HG03039 (cell line): Measurements from ENCODE around the gene CENPM.

Source experiments
- ATAC-seq: cut with Tn5 transposase; IDR thresholded peaks from one replicate; pipeline ENCODE4 v1.9.1; 2021; ENCODE audit warnings: mild to moderate bottlenecking, moderate library complexity; ENCODE audit not compliant: unreplicated experiment

Gene CENPM

DNA sequence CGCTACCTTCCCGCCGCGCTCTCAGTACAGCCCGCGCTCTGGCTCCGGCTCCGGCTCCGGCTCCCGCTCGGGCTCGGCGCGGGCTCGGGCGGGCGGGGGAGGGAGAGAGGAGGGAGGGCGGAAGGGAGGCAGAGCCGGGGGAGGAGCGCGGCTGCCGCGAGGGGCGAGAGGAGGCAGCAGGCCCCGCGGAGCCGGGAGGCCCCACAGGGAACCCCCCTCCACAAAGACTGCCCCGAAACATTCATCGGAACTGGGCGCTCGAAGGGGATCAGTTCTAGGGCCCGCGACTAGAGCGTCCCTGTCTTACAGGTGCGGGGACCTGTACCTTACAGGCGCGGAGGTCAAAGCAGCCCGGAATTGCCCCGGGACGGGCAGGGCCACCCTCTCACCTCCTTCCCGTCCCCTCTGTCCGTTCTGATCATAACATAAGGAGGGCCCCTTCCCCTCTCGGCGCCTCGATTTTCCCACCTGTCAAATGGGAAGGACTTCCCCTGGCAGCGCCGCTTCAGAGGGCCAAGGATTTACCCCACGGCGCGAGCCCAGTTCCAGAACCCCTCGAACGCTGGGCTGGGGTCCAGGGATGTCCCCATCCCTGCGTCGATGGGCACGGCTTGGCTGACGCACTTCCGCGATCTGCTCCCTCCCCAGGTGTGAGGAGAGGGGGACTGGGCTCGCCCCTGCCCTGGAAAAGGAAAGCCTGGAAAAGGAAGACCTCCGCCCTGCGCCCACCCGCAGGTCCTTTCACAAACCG, 31.7 kb downstream of the CENPM start, which contains the start of gene SHISA8:
Gene SHISA8, minus strand, starts transcription at position 40 of the 751 bp plus-strand sequence. CDS start 407 bp downstream, outside the sequence.
- ATAC-seq = no peak

DNA sequence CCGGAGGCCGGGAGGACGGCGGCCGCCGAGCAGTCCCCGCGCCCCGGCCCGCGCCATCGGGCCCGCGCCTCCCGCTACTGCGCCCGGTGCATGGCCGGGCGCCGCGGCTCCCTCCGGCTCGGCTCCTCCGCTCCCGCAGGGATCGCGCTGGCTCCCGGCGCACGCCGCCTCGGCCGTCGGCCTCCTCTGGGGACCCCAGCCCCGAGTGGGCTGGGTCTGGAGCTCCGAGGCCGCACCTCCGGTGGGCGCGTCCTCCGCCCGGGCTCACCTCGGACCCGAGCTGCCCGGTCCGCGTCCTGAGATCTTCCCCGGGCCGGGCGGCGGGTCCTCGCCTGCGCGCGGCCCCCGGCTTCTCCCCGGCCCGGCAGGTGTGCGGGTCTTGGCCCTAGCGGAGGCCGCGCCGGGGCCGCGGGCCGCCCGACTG, 32.3 kb downstream of the CENPM start:
- no peak for ATAC-seq

DNA sequence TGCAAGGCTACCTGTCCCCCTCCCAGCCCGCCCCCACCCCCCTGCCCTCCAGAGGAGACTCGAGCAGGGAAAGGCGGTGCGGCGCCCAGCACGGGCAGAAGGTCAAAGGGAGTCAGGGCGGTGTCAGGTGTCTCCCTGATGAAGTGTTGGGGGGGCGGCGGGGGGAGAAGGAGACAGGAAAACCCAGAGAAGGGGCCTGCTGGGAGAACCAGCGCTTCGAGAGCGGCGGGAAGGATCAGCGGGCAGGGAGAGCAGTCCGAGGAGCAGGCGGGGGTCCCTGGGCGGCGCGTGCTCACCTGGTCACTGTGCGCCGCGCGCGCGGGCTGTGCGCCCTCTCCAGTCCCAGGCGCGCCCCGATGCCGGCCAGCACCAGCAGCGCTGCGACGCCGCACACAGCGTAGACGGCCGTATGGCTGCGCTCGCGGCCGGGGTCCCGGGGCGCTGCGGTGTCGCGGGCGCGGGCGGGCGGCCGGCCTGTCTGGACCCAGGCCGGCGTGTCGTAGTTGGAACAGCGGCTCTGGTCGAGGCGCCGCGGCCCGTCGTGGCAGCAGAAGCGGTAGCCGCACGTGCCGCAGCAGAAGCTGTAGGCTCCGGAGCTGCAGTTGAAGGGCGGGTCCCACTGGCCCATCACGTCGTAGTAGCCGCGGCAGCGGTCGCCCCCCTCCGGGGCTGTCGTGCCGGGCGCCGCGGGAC, 33.0 kb downstream of the CENPM start:
- no peak for ATAC-seq

DNA sequence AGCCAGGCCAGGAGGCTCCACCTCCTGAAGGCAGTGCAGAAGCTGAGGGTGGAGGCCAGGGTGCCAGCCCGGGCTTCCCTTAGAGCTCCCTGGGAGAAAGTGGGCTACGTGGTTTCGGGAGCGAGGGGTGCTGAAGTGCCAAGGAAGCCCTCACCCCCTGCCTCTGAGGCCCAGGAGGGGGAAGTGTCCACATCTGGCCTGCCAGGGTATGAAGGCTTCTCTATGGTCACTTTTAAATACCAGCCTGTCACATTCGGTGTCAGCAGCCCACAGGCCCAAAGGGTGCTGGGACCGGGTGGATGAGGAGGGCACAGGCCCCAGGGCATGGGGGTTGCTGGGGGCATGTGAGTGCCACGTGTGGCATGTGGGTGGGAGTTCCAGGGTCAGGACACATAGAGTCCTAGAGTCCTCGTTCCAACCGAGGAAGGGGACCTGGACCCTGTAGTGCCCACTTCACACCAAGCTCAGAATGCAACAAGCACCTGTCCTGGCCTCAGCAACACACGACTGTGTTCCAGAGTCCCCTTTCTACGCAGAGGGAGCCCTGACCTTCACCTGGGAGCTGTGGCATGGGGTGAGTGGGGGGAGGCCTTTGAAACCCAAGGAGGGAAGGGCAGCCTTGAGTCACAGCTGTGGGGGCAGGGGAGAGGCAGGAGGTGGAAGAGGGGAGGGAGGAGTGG, 33.8 kb downstream of the CENPM start:
- no peak for ATAC-seq

DNA sequence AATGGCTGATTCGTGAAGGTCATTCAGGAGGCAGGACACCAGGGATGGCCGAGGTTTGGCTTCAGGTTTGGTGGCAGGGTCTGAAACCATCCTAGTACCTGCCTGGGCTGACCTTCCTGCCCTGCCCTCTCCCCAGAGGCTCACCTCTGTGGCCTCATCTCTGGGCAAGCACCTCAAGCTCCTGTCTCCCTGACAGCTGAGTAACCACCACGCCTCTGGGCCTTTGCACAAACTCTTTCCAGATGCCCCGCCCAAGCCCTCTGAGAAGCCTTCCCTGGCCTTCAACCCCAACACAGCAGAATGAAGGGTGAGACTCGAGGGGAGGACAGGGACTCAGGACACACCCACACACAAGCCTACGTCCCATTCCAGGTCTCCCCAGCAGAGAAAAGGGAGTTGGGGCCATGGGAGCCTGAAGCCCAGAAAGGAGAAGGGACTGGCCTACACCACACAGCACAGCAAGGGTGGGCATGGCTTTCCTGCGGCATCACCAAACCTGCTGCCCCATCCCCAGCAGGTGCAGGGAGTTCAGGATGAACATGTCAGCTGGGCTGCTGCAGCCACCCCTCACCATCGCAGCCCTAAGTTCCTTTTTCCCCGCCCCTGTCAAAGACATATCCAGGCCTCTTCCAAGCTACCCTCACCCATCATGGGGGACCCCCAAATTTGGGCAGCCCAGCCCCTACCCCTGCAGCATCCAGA, 34.5 kb downstream of the CENPM start:
- ATAC-seq = no peak

DNA sequence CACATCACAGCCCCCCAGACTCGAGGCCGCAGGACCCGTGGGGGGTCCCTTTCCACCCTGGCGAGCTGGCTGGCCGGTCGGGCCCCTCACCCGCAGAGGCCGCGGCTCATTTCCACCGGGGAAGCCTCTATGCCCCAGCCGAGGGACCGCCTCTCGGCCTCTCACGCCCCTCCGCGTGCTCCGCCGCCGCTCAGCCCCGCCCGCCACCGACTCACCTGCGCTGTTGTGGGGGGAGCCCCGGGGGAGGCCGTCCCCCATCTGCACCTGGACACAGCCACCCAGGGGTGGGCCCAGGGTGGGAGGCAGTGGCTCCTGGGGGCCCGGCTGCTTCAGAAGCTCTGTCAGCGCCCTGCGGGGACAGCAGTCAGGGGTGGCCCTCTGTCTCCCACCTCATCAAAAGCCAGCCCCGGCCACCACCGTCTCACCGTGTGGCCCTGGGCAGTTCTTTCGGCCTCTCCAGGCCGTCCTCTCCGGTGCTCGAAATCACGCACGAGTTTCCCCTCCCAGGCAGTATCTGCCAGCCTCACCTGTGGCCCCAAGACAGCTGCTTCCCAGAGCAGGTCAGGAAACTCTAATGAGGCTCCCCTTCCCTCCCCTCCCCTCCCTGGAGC, 35.8 kb downstream of the CENPM start:
- ATAC-seq = no peak

DNA sequence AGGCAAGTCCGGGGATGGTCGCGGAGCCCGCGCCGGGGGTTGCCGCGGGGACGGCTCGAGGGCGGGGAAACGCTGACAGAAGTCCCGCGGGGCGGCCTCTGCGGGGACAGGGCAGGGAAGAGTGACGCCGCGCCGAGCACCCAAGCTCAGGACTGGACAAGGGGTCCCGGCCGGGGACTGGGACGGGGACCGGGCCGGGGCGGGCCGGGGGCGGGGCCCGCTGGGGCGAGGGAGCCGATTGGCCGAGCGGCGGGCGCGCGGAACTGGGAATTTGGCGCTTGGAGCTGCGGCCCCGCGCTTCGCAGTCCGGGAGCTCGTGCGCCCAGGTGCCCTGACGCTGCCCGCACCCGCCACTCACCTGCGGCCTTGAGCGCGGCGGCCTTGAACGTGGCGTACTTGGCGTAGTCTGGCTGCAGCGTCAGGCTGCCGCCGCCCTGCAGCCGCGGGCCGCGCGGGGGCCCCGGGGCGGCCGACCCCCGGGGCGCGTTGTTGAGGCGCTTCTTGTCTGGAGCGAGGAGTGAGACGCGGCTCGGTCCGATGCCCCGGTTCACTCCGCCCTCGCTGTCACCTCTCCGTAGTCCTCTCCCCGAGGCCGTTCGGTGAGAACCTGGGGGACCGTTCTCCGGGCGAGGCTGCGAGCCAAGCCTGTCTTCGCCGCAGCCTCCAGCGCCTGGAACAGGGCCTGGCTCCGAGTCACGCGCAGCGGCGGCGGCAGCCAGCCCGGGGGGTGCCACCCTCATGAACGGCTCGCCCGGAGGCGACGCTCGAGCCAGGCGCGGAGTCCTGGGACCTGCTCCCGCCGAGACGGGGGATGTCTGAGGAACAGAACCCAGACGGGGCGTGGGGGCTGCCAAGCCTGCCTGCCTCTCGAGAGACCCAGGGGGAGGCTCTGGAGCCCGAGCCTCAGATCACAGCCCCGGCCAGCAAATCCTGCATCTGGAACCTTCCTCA, 36.6 kb downstream of the CENPM start:
- ATAC-seq = no peak

DNA sequence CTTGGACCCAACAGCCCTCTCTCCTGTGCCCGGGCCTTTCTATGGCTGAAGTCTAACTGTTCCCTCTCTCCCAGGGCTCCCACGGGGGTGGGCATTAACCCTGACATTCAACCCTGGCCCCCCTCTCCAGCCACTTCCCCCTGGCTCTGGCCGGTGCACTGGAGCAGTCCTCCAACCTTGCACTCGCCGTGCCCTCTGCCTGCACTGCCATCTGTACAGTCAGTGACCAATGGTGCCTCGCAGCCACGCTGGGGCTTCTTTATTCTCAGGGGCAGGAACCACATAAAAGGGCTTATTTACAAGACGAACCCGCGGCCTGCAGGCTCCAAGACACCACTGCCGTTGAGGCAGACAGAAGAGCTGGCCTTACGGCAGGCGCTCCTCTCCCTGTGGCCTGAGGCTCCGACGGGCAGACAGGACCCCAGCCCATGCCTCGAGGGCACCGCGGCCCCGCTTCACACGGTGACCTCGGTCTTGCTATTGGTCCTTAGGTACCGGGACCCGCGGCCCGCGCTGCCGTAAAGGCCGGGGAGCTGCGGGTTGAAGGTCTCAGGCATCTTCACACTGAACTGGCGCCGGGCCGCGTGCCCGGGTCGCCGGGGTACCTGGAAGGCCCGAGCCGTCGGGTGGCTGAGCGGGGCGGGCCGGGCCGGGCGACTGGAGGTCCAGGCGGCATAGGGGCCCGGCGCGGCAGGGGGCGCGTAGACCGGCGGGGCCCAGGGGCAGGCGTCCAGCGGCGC, 37.5 kb downstream of the CENPM start:
- ATAC-seq = no peak

DNA sequence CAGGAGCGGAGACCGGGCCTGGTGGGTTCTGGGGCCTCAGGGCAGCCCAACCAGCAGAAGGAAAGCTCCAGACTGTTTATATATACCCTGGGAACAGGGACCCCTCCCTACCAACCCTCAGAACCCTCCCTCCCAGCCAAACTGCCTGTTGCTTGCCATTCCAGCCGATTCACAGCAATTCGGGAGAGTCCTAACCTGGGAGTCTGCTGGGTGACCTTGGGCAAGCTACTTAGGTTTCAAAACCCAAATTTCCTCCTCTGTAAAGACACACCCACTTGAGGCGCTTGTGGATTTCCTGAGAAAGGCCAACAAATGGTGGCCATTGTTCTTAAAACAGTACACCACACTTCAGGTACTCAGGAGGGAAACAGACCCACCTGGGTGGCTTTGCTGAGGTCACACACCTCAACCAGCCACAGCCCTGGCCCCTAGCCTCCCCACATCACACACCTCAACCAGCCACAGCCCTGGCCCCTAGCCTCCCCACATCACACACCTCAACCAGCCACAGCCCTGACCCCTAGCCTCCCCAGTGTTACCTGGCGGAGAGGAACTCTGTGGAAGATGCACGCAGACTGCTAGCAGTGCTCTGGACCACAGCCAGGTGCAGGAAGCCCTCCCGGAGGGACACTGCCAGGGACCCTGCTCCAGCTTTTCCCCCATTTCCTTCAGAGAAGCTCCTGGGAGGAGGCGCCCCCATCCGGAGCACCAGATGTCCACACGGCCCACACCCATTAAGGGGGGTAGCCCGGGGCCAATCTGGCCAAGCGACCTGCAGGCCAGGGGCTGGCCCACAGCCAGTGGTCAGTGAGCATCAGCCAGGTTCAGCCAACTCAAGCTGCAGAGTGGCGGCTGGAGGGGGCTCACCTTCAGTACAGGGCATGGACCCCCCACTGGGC, 38.3 kb downstream of the CENPM start:
- no peak for ATAC-seq

DNA sequence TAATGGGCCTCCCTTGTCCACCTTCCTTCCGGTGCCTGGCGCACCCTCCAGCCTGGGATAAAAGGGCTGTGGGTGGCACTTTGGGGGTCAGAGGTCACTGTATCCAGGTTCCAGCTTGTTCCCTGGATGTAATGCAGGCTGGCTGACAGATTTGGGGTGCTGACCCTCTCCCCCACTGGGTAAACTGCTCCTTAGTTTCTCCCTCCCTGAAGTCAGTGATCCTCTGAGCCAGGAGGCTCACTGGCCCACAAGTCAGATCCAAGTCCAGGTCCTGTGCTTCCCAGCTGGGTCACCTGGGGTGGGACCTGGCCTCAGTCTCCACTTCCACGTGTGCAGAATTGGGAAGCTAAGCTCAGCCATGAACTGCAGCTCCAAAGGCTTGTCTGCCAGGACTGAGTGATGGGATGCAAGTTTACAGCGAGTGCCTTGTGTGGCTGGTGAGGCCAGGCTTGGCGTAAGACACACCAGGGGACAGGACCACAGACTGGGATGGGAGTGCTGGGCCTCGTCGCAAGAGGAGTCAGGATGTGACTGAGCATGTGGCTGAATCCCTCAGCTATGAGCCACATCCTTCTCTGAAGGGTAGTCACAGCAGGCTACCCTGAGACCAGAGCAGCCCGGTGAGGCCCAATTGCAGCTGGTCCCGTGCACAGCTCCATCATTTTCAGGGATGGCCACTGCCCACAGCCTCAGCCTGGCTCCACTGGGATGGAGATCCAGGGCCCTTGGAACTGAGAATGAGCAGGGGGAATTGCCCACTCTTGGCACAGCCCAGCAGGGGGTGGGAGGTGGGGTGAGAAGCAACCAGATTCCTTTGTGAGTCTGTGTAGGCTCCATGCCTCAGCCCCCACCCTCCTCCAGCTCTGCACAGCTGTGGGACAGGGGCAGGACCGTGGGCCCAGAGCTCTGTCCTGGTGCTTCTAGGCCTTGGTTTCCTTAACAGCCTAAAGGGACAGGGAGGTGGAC, 39.2 kb downstream of the CENPM start:
- ATAC-seq = no peak

DNA sequence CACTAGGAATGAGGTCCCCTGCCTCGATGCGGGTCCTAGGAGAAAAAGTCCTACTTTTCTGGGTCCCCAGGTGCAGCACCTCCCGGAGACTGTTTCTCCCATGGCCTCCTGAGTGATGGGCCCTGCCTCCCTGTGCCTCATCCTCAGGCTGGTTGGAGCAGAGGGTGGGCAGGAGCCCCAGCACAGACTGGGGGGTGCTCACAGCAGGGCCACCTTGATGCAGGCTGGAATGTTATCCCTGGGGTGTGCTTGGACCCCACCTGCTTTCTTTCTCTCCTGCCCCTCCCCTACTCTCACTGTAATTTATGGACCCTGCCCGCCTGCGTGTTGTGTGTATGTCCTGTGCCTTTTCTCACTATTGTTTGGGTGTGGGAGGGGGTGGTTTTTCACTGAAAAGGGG, 40.1 kb downstream of the CENPM start:
- no peak for ATAC-seq

DNA sequence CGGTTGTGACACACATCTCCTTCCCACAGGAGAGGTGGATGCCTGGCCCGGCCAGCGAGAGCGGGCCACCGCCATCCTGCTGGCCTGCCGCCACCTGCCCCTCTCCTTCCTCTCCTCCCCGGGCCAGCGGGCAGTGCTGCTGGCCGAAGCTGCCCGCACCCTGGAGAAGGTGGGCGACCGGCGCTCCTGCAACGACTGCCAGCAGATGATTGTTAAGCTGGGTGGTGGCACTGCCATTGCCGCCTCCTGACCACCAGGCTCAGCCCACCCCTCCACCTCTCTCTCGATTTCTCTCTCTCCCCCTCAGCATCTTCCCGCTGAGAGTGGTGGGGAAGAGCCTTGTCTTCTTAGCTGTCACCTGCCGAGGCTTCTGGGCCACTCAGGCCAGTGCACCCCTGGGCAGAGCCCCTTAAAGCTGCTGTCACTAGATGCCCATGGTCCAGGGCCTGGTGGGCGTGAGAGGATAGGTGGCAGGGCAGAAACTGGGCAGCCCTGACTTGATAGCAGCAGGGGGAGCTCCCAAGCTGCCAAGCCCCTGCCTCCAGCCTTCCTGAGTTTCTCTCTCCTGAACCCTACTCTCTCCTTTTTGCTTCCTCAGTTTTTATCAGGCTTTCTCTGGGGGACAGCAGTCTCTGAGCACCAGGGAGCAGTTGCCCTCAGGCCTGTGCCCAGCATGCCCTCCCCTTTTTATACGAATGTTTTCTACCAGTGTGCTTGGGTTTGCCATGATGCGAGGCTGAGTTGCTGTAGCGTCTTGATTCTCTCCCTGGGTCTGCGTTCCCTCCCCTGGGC, 41.3 kb downstream of the CENPM start:
- ATAC-seq = no peak

DNA sequence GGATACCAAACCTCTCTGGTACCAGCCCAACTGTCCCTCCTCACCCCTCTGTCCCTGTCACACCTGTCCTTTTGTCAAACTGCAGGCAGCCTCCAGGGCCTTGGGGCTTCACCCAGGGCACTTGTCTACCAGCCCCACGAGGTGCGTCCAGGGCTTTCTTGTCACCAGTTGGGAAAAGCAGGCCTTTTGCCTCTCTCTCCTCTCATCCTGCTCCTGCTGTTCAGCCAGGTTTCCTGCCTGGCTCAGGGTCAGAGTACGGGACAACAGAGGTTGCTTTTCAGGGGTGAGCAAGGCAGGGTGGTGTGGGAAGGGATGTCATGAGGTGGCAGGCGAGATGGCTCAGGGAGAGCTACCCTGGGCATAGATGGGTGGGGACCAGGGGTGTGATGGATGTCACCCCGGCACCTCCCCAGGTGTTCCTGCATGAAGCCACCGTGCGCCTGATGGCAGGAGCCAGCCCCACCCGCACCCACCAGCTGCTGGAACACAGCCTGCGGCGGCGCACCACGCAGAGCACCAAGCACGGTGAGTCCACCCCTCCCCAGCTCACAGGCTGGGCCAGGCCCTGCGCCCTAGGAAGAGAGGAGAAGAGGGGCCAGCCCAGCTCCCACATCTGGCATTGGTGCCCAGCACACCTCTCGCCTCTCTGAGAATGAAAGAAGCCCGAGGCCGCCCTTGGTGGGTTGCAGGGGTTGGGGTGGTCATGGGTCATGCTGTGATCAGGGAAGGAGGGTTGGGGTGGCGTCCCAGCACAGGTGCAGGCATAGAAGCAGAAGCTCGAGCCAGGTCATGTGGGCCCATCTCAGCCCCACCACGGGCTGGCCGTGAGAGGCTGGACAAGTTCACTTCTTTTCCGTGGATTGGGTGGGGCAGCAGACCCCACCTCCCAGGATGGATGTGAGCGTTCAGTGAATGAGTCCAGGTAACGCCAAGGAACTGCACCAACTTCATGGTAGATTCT, 42.2 kb downstream of the CENPM start:
- no peak for ATAC-seq

DNA sequence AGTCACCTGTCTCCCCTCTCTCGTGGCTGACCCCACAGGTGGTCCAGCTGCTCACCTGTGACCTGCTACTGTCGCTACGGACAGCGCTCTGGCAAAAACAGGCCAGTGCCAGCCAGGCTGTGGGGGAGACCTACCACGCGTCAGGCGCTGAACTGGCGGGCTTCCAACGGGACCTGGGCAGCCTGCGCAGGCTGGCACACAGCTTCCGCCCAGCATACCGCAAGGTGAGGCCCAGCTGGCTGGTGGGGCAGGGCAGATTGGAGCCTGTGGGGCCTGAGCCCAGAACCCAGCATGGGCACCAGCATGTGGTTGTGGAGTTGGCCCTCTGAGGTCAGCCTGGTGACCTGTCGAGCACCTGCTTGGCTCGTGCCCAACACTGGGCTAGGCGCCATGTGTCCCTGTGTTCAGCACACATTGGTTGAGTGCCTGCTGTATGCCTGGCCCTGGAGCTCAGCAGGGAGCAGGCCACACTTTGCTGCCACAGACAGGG, 44.0 kb downstream of the CENPM start:
- no peak for ATAC-seq

DNA sequence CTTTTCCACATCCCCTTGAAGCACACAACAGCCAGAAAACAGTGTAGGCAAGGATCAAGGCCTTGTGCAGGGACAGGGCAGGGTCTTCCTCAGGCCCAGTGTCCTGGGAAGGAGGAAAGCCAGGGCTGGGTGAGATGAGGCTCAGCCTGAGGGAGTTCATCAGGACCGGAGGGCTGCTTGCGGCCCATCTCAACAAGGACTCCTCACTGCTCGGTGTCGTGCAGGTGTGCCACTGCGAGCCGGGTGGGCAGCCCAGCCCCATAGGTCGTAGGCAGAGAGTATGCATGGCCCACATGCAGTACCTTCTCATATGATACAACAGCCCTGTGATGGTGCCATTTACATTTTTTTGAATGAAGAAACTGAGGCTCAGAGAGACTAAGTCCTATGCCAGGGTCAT, 44.9 kb downstream of the CENPM start:
- no peak for ATAC-seq
